HepG2 (cell line): ENCODE results near the gene C9. TPM values are rescaled to one million over a fixed set of nuclear protein-coding genes. Genes with fewer than 3 reads are reported as not detected.

Experiments used
- ATAC-seq: fragments of 200-7000 bp; cut with Tn5 transposase; 3 replicates; pipeline ENCODE4 v1.9.1; 2020; ENCODE audit warnings: mild to moderate bottlenecking, moderate library complexity
- BruUV-seq: library from RNA; stranded (reverse); fragments of 400-500 nt; replicated peaks from 2 replicates; lab custom pipeline; 2021; lab: Mats Ljungman, UMichigan
- CTCF ChIA-PET: fragments of 300-600 bp; formaldehyde crosslinking; extraction: SDS; loops from one replicate; lab custom pipeline; 2021; ENCODE audit warnings: low total read pairs, inconsistent platforms, low intra/inter-chr PET ratio; lab: Yijun Ruan, JAX
- POLR2A ChIA-PET: fragments of 350-600 bp; sonication (Branson Sonifier 250); formaldehyde crosslinking; loops from one replicate; lab custom pipeline; 2020; ENCODE audit warnings: antibody characterized with exemption, inconsistent platforms; lab: Yijun Ruan, JAX
- DNase-seq: peaks from one replicate; pipeline ENCODE4 v3.0.0-alpha.2; 2015; ENCODE audit warnings: low spot score
- FAIRE-seq: peaks from 3 replicates; lab custom pipeline; 2011; peaks lifted over from hg19 to GRCh38; lab: Jason Lieb, UNC
- H2AFZ ChIP-seq: one replicate; pipeline ENCODE4 v1.6.1; 2011; ENCODE audit warnings: low read length, inconsistent platforms
- H3K27ac ChIP-seq: fragments of 300-600 bp; 3 replicates; pipeline ENCODE4 v1.8.0; 2011; ENCODE audit warnings: mixed run types, mild to moderate bottlenecking, mixed read lengths, low read length, inconsistent platforms; ENCODE audit not compliant: insufficient read depth; ENCODE audit errors: extremely low read length
- H3K27me3 ChIP-seq, 2 experiments: fragments of 200-600 bp in 1 of 2; 2 replicates in 1 of 2; 3 replicates in 1 of 2; pipeline versions ENCODE4 v1.6.0 to v1.8.0; 2011; ENCODE audit warnings: low read length in 2 of 2, mild to moderate bottlenecking in 2 of 2, moderate library complexity in 2 of 2, inconsistent platforms in 1 of 2; ENCODE audit not compliant: insufficient read depth in 2 of 2, control insufficient read depth in 1 of 2
- H3K36me3 ChIP-seq, 2 experiments: fragments of 200-600 bp in 1 of 2; replicated peaks in 1 of 2; 2 replicates in 1 of 2; 3 replicates in 1 of 2; pipeline versions ENCODE4 v1.5.1 to v1.8.0; 2011; ENCODE audit warnings: low read length in 2 of 2, inconsistent platforms in 1 of 2; ENCODE audit not compliant: insufficient read depth in 2 of 2, control insufficient read depth in 1 of 2
- H3K4me1 ChIP-seq: 2 replicates; pipeline ENCODE4 v1.5.1; 2012; ENCODE audit warnings: low read length, inconsistent platforms; ENCODE audit not compliant: insufficient read depth
- H3K4me2 ChIP-seq: 2 replicates; pipeline ENCODE4 v1.6.0; 2011; ENCODE audit warnings: low read depth, low read length, inconsistent platforms
- H3K4me3 ChIP-seq, 3 experiments: fragments of 200-600 bp in 1 of 3; sonication (generic), shearing (Covaris generic) in 1 of 3; replicated peaks in 1 of 3; 2 replicates each; pipeline ENCODE4 v1.5.1; 2011 to 2016; ENCODE audit warnings: low read length in 3 of 3, inconsistent platforms in 2 of 3, low read depth in 2 of 3, mild to moderate bottlenecking in 2 of 3, control low read depth in 1 of 3, mixed read lengths in 1 of 3; ENCODE audit not compliant: insufficient read depth in 1 of 3
- H3K79me2 ChIP-seq: one replicate; pipeline ENCODE4 v1.6.1; 2011; ENCODE audit warnings: low read length, inconsistent platforms; ENCODE audit not compliant: insufficient read depth
- H3K9ac ChIP-seq: 2 replicates; pipeline ENCODE4 v1.6.0; 2011; ENCODE audit warnings: mild to moderate bottlenecking, low read depth, low read length, inconsistent platforms; ENCODE audit not compliant: insufficient read depth
- H3K9me3 ChIP-seq: 2 replicates; pipeline ENCODE4 v1.5.1; 2012; ENCODE audit warnings: mild to moderate bottlenecking, low read length
- H4K20me1 ChIP-seq: 2 replicates; pipeline ENCODE4 v1.6.0; 2011; ENCODE audit warnings: inconsistent platforms, mild to moderate bottlenecking, low read length, moderate library complexity; ENCODE audit not compliant: insufficient read depth
- FOXK1 ChIP-seq: sonication (generic); formaldehyde crosslinking; IDR thresholded peaks from 2 replicates; pipeline ENCODE4 v1.4.0; 2020; ENCODE audit warnings: low read depth, missing genetic modification reagents, borderline replicate concordance
- HNRNPH1 ChIP-seq: fragments of 200-400 bp; formaldehyde crosslinking; optimal IDR thresholded peaks from 2 replicates; pipeline ENCODE3; 2017; ENCODE audit warnings: mild to moderate bottlenecking, low read depth, low read length
- MATR3 ChIP-seq: sonication (generic); formaldehyde crosslinking; IDR thresholded peaks from 2 replicates; pipeline ENCODE4 v1.4.0; 2020; ENCODE audit warnings: missing genetic modification reagents
- MEF2D ChIP-seq: sonication (generic); formaldehyde crosslinking; IDR thresholded peaks from 2 replicates; pipeline ENCODE4 v1.5.1; 2020; ENCODE audit warnings: mild to moderate bottlenecking, missing genetic modification reagents
- TOE1 ChIP-seq: sonication (generic); formaldehyde crosslinking; IDR thresholded peaks from 2 replicates; pipeline ENCODE4 v1.4.0; 2020; ENCODE audit warnings: mild to moderate bottlenecking, missing genetic modification reagents
- ZKSCAN5 ChIP-seq: sonication (generic); formaldehyde crosslinking; IDR thresholded peaks from 2 replicates; pipeline ENCODE4 v1.5.1; 2020; ENCODE audit warnings: mild to moderate bottlenecking, missing genetic modification reagents
- ZNF263 ChIP-seq: sonication (generic); formaldehyde crosslinking; IDR thresholded peaks from 2 replicates; pipeline ENCODE4 v1.4.0; 2020; ENCODE audit warnings: missing genetic modification reagents
- ZSCAN30 ChIP-seq: sonication (generic); formaldehyde crosslinking; IDR thresholded peaks from 2 replicates; pipeline ENCODE4 v1.5.0; 2020; ENCODE audit warnings: mild to moderate bottlenecking, missing genetic modification reagents
- WGBS: methylation state at CpG from one replicate; pipeline ENCODE4 v1.1.6; 2017; ENCODE audit warnings: low lambda C conversion rate; 5-methylcytosine and 5-hydroxymethylcytosine counted together
- in situ Hi-C: cut with HindIII; loops from 2 replicates; pipeline ENCODE4 v1.10.0; 2017; ENCODE audit warnings: low pct_unique_long_range_greater_than_20kb; ENCODE audit not compliant: extremely low pct_ligation_motif_present
- intact Hi-C: fragments of 100-400 bp; cut with micrococcal nuclease; formaldehyde crosslinking; loops from one replicate; pipeline ENCODE4 v1.10.0; 2022; ENCODE audit not compliant: unreplicated experiment
- polyA plus RNA-seq, 8 experiments: library from polyadenylated mRNA; depleted of rRNA in 3 of 8; stranded (reverse) in 7 of 8; unstranded in 1 of 8; fragments of >200 nt; fragmentation: Illumina TruSeq in 4 of 8; extraction: Trizol in 4 of 8; gene quantifications; 2 replicates each; pipeline versions ENCODE4 v1.2.1 to v1.2.3, GENCODE V29; 2011 to 2016; ENCODE audit warnings: low read depth in 4 of 8, missing spikeins in 1 of 8, mixed read lengths in 1 of 8; ENCODE audit not compliant: insufficient read depth in 1 of 8
- total RNA-seq, 5 experiments: library from RNA; depleted of rRNA; stranded (reverse); fragments of >200 nt; fragmentation: Illumina TruSeq; extraction: Trizol; gene quantifications; 2 replicates each; pipeline ENCODE4 v1.2.3, GENCODE V29; 2016; ENCODE audit warnings: low read depth in 1 of 5
- TF ChIP-seq, protein P1 (sequence below): sonication (generic); formaldehyde crosslinking; IDR thresholded peaks from 2 replicates; pipeline ENCODE4 v1.4.0; 2020; ENCODE audit warnings: missing genetic modification reagents
- TF ChIP-seq, protein P2 (sequence below): sonication (generic); formaldehyde crosslinking; IDR thresholded peaks from 2 replicates; pipeline ENCODE4 v1.4.0; 2020; ENCODE audit warnings: low read depth, mild to moderate bottlenecking, missing genetic modification reagents
- TF ChIP-seq, protein P3 (sequence below): IDR thresholded peaks from 2 replicates; pipeline ENCODE4 v1.6.1; 2018; ENCODE audit warnings: missing genetic modification reagents

C9 gene
- total and polyA plus RNA-seq, 2 of the 13 experiments (the other 11 are each of a cell fraction or from before 2014, with no cell fraction given), result not detected

DNA sequence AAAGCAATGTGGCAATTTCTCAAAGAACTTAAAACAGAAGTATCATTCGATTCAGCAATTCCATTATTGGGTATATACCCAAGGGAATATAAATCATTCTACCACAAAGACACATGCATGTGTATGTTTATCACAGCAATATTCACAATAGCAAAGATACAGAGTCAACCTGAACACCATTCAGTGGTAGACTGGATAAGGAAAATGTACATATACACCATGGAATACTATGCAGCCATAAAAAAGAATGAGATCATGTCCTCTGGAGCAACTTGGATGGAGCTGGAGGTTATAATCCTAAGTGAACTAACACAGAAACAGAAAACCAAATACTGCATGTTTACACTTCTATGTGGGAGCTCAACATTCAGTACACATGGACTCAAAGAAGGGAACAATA, 123.5 kb downstream of the C9 start:
- Histone ChIP-seq H3K4me3 (no peak overlapping the region), H4K20me1 (no peaks in the 10 kb centered on the region), H3K27me3 (no peaks in the 10 kb centered on the region), H3K4me1 (no peaks in the 10 kb centered on the region), H3K79me2 (no peaks in the 10 kb centered on the region), H3K9me3 (no peaks in the 10 kb centered on the region), H3K9ac (no peak overlapping the region), H3K27ac (no peak overlapping the region), H3K4me2 (no peak overlapping the region), H2AFZ (no peak overlapping the region), H3K36me3 (no peaks in the 10 kb centered on the region)
- DNase-seq (no peak), FAIRE-seq (no peak), ATAC-seq (no peak)
- WGBS, result 9% methylated on average over 1 of the region's 1 CpG
- in situ Hi-C loops, result no loop called here
- intact Hi-C loops, result no loop called here
- TF ChIP-seq MATR3 (no peak), ZNF263 (CRISPR knock-in tag) (no peak), TOE1 (CRISPR knock-in tag) (no peak), MEF2D (CRISPR knock-in tag) (no peak), ZKSCAN5 (CRISPR knock-in tag) (no peak), ZSCAN30 (no peak), HNRNPH1 (no peak), FOXK1 (CRISPR knock-in tag) (no peak)
- TF ChIP-seq, protein P1, sequence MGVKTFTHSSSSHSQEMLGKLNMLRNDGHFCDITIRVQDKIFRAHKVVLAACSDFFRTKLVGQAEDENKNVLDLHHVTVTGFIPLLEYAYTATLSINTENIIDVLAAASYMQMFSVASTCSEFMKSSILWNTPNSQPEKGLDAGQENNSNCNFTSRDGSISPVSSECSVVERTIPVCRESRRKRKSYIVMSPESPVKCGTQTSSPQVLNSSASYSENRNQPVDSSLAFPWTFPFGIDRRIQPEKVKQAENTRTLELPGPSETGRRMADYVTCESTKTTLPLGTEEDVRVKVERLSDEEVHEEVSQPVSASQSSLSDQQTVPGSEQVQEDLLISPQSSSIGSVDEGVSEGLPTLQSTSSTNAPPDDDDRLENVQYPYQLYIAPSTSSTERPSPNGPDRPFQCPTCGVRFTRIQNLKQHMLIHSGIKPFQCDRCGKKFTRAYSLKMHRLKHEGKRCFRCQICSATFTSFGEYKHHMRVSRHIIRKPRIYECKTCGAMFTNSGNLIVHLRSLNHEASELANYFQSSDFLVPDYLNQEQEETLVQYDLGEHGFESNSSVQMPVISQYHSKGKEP (CRISPR knock-in tag), result no peak
- TF ChIP-seq, protein P2, sequence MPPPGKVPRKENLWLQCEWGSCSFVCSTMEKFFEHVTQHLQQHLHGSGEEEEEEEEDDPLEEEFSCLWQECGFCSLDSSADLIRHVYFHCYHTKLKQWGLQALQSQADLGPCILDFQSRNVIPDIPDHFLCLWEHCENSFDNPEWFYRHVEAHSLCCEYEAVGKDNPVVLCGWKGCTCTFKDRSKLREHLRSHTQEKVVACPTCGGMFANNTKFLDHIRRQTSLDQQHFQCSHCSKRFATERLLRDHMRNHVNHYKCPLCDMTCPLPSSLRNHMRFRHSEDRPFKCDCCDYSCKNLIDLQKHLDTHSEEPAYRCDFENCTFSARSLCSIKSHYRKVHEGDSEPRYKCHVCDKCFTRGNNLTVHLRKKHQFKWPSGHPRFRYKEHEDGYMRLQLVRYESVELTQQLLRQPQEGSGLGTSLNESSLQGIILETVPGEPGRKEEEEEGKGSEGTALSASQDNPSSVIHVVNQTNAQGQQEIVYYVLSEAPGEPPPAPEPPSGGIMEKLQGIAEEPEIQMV (CRISPR knock-in tag), result no peak
- TF ChIP-seq, protein P3, sequence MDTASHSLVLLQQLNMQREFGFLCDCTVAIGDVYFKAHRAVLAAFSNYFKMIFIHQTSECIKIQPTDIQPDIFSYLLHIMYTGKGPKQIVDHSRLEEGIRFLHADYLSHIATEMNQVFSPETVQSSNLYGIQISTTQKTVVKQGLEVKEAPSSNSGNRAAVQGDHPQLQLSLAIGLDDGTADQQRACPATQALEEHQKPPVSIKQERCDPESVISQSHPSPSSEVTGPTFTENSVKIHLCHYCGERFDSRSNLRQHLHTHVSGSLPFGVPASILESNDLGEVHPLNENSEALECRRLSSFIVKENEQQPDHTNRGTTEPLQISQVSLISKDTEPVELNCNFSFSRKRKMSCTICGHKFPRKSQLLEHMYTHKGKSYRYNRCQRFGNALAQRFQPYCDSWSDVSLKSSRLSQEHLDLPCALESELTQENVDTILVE, result no peak
- ChIA-PET POLR2A (no interaction called here), CTCF (no interaction called here)
- BruUV-seq, result no TSS peak
